HuH-7 (cell line): Measurements from ENCODE around the gene IGFBP7.

Source experiments
- DNase-seq: peaks from one replicate; pipeline ENCODE4 v3.0.0; 2011; ENCODE audit warnings: low spot score

IGFBP7 gene

DNA sequence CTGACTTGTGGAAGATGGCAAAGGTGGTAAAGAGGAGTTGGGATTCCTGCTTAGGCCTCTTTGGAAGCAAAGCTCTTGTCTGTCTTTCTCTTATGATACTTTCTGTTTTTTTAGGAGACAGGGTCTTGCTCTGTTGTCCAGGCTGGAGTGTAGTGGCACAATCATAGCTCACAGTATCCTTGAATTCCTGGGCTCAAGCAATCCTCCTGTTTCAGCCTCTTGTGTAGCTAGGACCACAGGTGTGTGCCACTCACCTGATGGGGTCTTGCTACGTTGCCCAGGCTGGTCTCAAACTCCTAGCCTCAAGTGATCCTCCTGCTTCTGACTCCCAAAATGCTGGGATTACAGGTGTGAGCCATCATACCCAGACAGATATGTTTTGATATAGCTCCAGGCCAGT, 19.3 kb upstream of the IGFBP7 start:
- DNase-seq = no peak

DNA sequence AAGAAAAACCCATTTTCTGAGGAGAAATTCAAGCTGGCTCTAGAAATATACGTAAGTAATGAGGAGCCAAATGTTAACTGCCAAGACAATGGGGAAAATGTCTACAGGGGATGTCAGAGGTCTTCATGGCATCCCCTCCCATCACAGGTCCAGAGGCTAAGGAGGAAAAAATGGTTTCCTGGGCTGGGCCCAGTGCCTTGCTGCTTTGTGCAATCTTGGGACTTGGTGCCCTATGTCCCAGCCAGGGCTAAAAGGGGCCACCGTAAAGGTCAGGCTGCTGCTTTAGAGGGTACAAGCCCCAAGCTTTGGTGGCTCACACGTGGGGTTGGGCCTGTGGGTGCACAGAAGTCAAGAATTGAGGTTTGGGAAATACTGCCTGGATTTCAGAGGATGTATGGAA, 17.2 kb upstream of the IGFBP7 start:
- DNase-seq = no peak

- DNase-seq = no peak
Observed at GRCh38 chr4:57125996-57126395, 15.8 kb upstream of the IGFBP7 start.

- no peak for DNase-seq
Observed at GRCh38 chr4:57124145-57124544, 14.0 kb upstream of the IGFBP7 start.

- no peak for DNase-seq
Observed at GRCh38 chr4:57122959-57123358, 12.8 kb upstream of the IGFBP7 start.

GRCh38 chr4:57119054-57119651, 9.0 kb upstream of the IGFBP7 start:
- no peak for DNase-seq

GRCh38 chr4:57117491-57117890, 7.3 kb upstream of the IGFBP7 start:
- no peak for DNase-seq

DNA sequence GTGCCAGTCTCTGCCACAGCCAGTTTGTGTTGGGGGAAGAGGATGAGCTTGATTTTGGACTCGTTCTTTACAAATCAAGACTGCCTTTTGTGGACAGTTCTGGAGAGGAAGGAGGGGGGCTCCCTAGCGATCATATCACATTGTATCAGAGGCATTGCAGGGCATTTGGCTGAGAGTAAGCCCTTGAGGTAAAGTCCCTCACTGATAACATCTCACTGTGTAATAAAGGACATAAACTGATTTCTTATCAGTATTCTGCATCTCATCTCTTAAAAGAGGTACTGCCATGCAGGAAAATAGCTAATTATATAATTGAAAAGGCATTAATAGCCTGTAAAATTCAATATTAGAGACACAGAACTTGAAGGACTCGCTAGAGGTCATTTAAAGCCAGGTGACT, 6.1 kb upstream of the IGFBP7 start:
- no peak for DNase-seq

GRCh38 chr4:57114973-57115372, 4.8 kb upstream of the IGFBP7 start:
- DNase-seq = no peak

DNA sequence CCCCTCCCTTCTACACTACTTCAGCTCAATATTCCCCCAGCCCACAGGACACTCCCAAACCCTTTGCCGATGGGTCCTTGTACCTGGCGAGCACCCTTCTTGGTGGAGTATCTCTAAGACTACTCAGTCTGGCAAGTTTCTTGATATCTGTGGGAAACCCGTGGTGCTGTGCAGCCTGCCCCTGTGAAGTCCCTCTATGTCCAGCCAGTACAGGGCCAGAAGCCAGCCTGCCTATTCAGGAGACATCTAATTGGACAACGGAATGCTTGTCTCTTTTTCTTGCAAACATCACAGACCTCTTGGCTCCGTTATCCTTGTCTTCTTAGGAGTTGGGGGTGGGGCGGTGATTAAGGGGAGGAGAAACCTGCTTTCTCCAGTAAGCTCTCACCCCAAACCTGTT, 3.7 kb upstream of the IGFBP7 start:
- no peak for DNase-seq

DNA sequence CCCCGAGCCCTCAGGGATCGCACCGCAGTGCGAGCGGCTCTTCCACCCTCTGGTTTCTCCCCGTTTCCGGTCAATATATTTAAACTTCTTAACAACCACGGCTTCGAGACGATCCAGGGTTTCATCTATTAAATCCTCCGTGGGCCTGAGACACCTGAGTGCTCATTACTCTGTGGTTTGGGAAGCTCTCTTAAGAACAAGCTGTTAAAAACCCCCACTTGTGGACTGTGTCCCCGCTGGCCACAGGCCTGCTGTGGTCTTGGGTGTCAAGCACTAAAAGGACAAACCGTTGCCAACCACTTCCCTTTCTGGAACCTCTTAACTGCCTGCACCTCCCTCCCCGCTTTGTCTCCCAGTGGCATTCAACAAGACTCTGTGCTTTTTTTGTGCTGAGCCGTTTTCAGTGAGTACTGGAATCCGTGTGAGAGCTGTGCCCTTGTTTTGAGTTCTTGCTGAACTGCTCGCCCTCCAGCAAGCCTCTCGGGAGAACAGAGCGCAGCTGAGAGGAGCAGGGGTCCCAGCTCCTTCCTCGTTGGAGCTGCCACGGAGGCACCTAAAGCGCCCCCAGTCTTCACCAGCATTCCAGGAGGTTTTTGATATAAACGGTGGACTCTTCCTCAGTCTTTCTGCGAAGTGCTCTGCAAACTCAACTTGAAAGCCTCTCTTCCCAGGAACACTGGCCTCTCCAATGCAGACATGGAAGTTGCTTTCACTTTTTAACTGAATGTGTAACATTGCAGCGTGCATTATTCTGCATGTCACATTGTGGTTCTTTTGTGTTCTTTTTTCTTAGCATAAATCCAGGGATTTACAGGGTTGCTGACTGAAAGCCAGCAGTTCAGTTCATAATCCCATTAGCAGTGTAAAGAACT, 691 bp upstream of the IGFBP7 start:
- DNase-seq = peak; percentile 40

- DNase-seq = no peak
Observed at GRCh38 chr4:57109411-57109846, 756 bp downstream of the IGFBP7 start.

DNA sequence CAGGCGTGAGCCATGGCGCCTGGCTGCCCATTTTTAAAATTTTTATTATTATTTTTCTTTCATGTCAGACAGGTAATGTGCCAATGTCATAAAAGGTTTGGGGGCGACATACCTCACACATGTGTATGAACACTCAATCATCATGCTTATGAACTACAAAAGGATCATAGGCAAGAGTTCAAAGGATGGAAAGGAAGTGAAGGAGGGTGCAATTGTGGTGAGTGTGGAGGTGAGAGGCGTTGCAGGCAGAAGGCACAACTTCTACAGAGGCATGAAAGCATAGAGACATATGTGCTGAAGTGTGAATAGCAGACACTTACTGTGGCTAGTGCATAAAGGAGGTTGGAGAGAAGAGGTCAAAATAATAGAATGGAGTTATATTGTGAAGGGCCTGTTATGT, 4.0 kb downstream of the IGFBP7 start:
- no peak for DNase-seq

GRCh38 chr4:57104706-57105560, 5.3 kb downstream of the IGFBP7 start:
- DNase-seq = no peak

DNA sequence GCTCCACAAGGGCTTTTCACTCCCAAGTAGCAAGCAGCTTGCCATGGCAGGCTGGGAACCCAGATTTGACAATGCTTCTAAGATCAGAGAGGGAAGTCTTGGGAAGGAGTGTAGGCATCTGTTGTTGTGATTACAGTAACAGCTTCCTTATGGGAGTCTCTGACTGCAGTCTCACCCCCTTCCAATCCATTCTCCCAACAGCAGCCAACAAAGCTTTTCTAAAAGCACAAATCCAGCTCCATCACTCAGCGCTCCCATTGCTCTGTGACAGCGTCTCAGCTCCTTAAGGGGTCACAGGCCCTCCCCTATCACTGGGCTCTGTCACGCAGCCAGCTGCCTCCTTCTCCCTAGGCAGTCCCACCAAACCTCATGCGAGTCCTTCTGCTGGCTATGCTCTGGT, 7.1 kb downstream of the IGFBP7 start:
- DNase-seq = no peak

DNA sequence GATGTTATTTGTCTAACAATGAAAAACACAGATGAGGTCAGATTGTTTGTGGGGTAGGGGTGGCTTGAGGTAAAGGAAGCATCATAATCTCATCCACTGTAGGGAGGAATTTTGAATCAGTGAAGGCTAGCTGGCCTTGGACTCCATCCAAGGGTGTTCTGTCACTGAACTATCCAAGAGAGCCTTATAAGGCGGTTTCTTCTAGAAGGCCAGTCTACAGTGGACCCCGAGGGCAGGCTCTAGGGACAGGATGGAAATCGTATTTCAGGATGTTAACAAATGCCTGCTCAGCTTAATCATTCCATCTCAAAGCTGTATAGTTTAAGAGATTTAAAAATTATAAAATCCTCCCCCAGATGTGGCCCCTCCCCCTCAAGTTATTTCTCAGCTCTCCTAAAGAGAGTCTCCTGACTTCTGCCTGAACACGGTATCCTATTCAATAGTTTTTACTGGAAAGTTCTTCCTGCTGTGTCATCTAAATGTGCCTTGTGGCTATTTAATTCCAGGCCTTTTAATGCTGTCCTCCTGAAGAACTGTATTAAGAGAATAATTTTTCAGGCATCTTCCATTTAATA, 8.0 kb downstream of the IGFBP7 start:
- no peak for DNase-seq

DNA sequence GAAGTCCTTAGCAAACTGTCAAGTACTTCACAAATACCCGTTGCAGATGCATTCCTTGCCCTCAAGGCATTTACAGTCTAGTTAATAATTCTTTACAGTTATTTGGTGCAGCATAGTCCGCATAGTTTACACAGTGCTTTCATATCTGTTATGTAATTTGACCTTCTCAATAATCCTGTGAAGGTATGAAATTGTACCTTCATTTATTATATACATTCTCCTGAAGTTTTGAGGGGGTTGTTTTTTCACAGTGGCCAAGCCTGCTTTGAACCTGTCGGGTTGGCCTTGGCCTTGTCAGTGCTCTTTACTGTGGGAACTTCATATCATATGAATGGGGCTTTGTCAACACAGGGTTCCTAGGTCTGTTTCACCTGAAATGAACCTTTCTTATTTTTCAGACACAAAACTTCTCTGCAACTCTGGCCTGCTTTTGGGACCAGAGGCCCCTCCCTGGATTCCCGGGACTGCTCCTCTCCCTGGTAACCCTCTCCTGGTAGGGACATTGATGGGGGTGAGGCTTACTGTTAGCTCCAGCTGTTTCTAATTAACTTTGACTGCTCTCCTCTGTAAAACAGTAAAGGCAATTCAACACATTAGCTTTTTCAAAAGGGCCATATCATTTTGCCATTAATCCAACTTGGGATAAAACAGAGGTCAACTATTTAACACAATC, 9.1 kb downstream of the IGFBP7 start:
- DNase-seq = no peak

DNA sequence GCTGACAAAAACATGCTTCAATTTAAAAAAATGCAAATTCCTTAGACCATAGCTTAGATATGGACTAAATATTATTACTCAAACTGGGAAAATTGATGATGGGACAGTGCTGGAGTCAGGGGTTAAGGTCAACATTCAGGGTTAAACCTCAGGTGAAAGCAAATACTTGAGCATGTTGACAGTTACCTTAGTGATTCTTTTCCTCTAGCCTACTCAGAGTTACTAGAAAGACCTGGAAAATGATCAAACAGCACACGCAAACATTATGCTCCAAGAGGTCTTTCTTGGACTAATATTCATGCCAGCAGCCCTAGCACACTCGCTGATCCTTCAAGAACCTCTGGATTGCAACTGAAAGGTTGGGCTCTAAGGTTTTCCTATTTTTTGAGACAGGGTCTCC, 10.8 kb downstream of the IGFBP7 start:
- DNase-seq = no peak

DNA sequence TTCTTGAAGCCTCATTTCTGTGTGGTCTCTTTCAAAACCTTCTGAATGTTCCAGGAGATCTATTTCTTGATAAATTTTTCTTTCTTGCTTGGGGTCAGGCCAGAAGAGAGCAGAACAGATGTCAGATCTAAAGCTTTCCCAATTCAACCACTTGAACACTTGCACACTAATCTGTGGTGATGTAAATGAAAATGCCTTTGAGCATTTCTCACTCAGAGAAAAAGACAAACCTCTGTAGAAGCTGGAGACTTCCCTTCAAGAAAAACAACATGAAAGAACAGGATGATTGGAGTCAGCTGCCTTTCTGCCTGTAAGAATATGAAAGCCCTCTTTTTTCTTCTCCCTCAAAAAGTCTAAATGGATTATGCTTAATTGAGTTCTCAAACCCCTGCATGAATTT, 11.2 kb downstream of the IGFBP7 start:
- no peak for DNase-seq

GRCh38 chr4:57098415-57098814, 11.8 kb downstream of the IGFBP7 start:
- DNase-seq = no peak

- DNase-seq = no peak
Observed at GRCh38 chr4:57097711-57098110, 12.5 kb downstream of the IGFBP7 start.

DNA sequence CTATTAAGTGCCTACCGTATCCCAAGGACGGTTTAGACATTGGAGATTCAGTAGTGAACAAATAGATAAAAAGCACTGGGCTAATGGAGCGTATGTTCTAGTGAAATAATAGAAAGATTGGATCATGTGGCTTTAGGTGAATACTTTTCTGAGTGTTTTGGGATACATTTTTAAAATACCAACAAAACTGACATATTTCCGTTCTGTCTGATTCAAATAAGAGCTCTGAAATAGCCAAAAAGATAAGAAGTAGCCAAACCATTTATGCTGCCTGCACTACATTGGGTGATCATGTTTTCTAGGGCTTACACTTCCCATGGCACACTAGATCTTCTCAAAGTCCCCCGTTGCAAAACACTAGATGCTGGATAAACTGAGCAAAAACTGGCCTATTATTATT, 14.2 kb downstream of the IGFBP7 start:
- no peak for DNase-seq
